ENCODE results near the gene GPS1. TPM values are rescaled to one million over a fixed set of nuclear protein-coding genes. Genes with fewer than 3 reads are reported as not detected.

The GPS1 gene
- total and polyA plus RNA-seq, 2 experiments from 2014 or later: 136 to 242 TPM

DNA sequence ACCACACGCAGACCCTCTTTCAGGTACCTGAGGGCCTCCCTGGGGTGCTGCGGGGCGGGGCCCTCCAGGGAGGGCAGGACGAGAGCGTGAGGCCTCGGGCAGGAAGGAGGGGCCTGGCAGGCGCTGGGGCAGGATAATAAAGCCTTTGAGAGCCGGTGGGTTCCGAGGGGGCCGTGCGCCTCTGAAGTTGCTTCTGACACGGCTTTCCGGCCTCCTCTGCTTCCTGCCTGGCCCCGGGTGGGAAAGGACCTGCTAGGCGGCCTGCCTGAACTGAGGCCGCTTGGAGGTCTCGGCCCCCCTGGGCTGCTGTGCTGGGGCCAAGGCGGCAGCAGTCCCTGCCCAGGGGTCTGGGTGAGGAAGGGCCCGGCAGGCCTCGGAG, 39.4 kb upstream of the GPS1 start:
- Histone ChIP-seq H3K4me3 (no peak overlapping the region), H3K36me3 (ENCODE audit: insufficient read depth) (no peaks in the 10 kb centered on the region), H3F3A (replicated peaks; ENCODE audit: low read depth) (no peaks in the 10 kb centered on the region), H3K4me2 (no peak overlapping the region), H2AFZ (no peak overlapping the region), H3K79me2 (replicated peaks; ENCODE audit: insufficient read depth) (no peaks in the 10 kb centered on the region), H3K27ac (ENCODE audit: low read depth) (no peak overlapping the region), H4K20me1 (replicated peaks; ENCODE audit: insufficient read depth) (no peaks in the 10 kb centered on the region), H3K9me2 (ENCODE audit: insufficient read depth) (no peaks in the 10 kb centered on the region), H3K4me1 (ENCODE audit: insufficient read depth) (no peaks in the 10 kb centered on the region; the same call in 1 of the 2 replicates), H3K27me3 (ENCODE audit: insufficient read depth) (no peaks in the 10 kb centered on the region)
- Mint-ChIP-seq H3K4me1 (no peaks in the 10 kb centered on the region), H3K9me3 (no peaks in the 10 kb centered on the region), H3K27me3 (ENCODE audit: insufficient read depth, low read depth, poor library complexity) (peaks cover 5% of the 10 kb centered on the region), H3K4me3 (no peak overlapping the region), H3K27ac (no peak overlapping the region), H3K36me3 (ENCODE audit: low read depth) (no peaks in the 10 kb centered on the region)
- TF ChIP-seq NANOG (IDR thresholded peaks at IDR 0.05; ENCODE audit: borderline replicate concordance) (no peak), JUNB (IDR thresholded peaks at IDR 0.05; ENCODE audit: unreplicated experiment) (no peak), EZH2phosphoT487 (IDR thresholded peaks at IDR 0.05; ENCODE audit: unreplicated experiment) (no peak), EZH2 (IDR thresholded peaks at IDR 0.05; ENCODE audit: low read depth, unreplicated experiment) (no peak), ZNF114 (CRISPR knock-in tag; IDR thresholded peaks at IDR 0.05) (no peak), POLR2AphosphoS5 (IDR thresholded peaks at IDR 0.05; ENCODE audit: low read depth) (no peak), STAT1 (IDR thresholded peaks at IDR 0.05; ENCODE audit: unreplicated experiment) (no peak), CREB1 (CRISPR knock-in tag; IDR thresholded peaks at IDR 0.05; ENCODE audit: low read depth) (no peak), ZNF331 (CRISPR knock-in tag; IDR thresholded peaks at IDR 0.05; ENCODE audit: low read depth) (no peak)
- TF ChIP-seq, protein P1, sequence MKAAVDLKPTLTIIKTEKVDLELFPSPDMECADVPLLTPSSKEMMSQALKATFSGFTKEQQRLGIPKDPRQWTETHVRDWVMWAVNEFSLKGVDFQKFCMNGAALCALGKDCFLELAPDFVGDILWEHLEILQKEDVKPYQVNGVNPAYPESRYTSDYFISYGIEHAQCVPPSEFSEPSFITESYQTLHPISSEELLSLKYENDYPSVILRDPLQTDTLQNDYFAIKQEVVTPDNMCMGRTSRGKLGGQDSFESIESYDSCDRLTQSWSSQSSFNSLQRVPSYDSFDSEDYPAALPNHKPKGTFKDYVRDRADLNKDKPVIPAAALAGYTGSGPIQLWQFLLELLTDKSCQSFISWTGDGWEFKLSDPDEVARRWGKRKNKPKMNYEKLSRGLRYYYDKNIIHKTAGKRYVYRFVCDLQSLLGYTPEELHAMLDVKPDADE (IDR thresholded peaks at IDR 0.05): no peak
- TF ChIP-seq, protein P2, sequence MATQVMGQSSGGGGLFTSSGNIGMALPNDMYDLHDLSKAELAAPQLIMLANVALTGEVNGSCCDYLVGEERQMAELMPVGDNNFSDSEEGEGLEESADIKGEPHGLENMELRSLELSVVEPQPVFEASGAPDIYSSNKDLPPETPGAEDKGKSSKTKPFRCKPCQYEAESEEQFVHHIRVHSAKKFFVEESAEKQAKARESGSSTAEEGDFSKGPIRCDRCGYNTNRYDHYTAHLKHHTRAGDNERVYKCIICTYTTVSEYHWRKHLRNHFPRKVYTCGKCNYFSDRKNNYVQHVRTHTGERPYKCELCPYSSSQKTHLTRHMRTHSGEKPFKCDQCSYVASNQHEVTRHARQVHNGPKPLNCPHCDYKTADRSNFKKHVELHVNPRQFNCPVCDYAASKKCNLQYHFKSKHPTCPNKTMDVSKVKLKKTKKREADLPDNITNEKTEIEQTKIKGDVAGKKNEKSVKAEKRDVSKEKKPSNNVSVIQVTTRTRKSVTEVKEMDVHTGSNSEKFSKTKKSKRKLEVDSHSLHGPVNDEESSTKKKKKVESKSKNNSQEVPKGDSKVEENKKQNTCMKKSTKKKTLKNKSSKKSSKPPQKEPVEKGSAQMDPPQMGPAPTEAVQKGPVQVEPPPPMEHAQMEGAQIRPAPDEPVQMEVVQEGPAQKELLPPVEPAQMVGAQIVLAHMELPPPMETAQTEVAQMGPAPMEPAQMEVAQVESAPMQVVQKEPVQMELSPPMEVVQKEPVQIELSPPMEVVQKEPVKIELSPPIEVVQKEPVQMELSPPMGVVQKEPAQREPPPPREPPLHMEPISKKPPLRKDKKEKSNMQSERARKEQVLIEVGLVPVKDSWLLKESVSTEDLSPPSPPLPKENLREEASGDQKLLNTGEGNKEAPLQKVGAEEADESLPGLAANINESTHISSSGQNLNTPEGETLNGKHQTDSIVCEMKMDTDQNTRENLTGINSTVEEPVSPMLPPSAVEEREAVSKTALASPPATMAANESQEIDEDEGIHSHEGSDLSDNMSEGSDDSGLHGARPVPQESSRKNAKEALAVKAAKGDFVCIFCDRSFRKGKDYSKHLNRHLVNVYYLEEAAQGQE (IDR thresholded peaks at IDR 0.05; ENCODE audit: unreplicated experiment): no peak
- TF ChIP-seq, protein P3, sequence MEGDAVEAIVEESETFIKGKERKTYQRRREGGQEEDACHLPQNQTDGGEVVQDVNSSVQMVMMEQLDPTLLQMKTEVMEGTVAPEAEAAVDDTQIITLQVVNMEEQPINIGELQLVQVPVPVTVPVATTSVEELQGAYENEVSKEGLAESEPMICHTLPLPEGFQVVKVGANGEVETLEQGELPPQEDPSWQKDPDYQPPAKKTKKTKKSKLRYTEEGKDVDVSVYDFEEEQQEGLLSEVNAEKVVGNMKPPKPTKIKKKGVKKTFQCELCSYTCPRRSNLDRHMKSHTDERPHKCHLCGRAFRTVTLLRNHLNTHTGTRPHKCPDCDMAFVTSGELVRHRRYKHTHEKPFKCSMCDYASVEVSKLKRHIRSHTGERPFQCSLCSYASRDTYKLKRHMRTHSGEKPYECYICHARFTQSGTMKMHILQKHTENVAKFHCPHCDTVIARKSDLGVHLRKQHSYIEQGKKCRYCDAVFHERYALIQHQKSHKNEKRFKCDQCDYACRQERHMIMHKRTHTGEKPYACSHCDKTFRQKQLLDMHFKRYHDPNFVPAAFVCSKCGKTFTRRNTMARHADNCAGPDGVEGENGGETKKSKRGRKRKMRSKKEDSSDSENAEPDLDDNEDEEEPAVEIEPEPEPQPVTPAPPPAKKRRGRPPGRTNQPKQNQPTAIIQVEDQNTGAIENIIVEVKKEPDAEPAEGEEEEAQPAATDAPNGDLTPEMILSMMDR (conservative IDR thresholded peaks at IDR 0.05; ENCODE audit: low read depth in 2 of 2): no peak
- TF ChIP-seq, protein P4, sequence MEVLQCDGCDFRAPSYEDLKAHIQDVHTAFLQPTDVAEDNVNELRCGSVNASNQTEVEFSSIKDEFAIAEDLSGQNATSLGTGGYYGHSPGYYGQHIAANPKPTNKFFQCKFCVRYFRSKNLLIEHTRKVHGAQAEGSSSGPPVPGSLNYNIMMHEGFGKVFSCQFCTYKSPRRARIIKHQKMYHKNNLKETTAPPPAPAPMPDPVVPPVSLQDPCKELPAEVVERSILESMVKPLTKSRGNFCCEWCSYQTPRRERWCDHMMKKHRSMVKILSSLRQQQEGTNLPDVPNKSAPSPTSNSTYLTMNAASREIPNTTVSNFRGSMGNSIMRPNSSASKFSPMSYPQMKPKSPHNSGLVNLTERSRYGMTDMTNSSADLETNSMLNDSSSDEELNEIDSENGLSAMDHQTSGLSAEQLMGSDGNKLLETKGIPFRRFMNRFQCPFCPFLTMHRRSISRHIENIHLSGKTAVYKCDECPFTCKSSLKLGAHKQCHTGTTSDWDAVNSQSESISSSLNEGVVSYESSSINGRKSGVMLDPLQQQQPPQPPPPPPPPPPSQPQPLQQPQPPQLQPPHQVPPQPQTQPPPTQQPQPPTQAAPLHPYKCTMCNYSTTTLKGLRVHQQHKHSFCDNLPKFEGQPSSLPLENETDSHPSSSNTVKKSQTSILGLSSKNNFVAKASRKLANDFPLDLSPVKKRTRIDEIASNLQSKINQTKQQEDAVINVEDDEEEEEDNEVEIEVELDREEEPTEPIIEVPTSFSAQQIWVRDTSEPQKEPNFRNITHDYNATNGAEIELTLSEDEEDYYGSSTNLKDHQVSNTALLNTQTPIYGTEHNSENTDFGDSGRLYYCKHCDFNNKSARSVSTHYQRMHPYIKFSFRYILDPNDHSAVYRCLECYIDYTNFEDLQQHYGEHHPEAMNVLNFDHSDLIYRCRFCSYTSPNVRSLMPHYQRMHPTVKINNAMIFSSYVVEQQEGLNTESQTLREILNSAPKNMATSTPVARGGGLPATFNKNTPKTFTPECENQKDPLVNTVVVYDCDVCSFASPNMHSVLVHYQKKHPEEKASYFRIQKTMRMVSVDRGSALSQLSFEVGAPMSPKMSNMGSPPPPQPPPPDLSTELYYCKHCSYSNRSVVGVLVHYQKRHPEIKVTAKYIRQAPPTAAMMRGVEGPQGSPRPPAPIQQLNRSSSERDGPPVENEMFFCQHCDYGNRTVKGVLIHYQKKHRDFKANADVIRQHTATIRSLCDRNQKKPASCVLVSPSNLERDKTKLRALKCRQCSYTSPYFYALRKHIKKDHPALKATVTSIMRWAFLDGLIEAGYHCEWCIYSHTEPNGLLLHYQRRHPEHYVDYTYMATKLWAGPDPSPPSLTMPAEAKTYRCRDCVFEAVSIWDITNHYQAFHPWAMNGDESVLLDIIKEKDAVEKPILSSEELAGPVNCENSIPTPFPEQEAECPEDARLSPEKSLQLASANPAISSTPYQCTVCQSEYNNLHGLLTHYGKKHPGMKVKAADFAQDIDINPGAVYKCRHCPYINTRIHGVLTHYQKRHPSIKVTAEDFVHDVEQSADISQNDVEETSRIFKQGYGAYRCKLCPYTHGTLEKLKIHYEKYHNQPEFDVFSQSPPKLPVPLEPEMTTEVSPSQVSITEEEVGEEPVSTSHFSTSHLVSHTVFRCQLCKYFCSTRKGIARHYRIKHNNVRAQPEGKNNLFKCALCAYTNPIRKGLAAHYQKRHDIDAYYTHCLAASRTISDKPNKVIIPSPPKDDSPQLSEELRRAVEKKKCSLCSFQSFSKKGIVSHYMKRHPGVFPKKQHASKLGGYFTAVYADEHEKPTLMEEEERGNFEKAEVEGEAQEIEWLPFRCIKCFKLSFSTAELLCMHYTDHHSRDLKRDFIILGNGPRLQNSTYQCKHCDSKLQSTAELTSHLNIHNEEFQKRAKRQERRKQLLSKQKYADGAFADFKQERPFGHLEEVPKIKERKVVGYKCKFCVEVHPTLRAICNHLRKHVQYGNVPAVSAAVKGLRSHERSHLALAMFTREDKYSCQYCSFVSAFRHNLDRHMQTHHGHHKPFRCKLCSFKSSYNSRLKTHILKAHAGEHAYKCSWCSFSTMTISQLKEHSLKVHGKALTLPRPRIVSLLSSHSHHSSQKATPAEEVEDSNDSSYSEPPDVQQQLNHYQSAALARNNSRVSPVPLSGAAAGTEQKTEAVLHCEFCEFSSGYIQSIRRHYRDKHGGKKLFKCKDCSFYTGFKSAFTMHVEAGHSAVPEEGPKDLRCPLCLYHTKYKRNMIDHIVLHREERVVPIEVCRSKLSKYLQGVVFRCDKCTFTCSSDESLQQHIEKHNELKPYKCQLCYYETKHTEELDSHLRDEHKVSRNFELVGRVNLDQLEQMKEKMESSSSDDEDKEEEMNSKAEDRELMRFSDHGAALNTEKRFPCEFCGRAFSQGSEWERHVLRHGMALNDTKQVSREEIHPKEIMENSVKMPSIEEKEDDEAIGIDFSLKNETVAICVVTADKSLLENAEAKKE (CRISPR knock-in tag; IDR thresholded peaks at IDR 0.05): no peak
- DNase-seq (ENCODE audit: low spot score): no peak
- no peak for ATAC-seq
